HEK293 (cell line): ENCODE data around the gene CLN6.

ENCODE experiments used
- BCL11B ChIP-seq: fragments of 450-650 bp; formaldehyde crosslinking; IDR thresholded peaks from 2 replicates; pipeline ENCODE4 v1.5.1; 2016; ENCODE audit warnings: low read depth, missing biosample characterization, missing genetic modification characterization
- GLIS1 ChIP-seq: fragments of 450-650 bp; formaldehyde crosslinking; IDR thresholded peaks from 2 replicates; pipeline ENCODE4 v1.5.1; 2016; ENCODE audit warnings: missing biosample characterization, missing genetic modification characterization
- HOXD13 ChIP-seq: sonication (generic); formaldehyde crosslinking; IDR thresholded peaks from 2 replicates; pipeline ENCODE4 v1.8.0; 2022; ENCODE audit warnings: missing genetic modification reagents, borderline replicate concordance
- INSM2 ChIP-seq: fragments of 450-650 bp; formaldehyde crosslinking; IDR thresholded peaks from 2 replicates; pipeline ENCODE4 v1.5.1; 2016; ENCODE audit warnings: missing biosample characterization, missing genetic modification characterization
- KLF7 ChIP-seq: fragments of 450-650 bp; formaldehyde crosslinking; IDR thresholded peaks from 2 replicates; pipeline ENCODE4 v1.5.1; 2016; ENCODE audit warnings: missing biosample characterization, missing genetic modification characterization, borderline replicate concordance
- KLF8 ChIP-seq: fragments of 450-650 bp; formaldehyde crosslinking; IDR thresholded peaks from 2 replicates; pipeline ENCODE4 v1.5.1; 2016; ENCODE audit warnings: missing biosample characterization, missing genetic modification characterization
- PATZ1 ChIP-seq: fragments of 450-650 bp; formaldehyde crosslinking; IDR thresholded peaks from 2 replicates; pipeline ENCODE4 v1.5.1; 2016; ENCODE audit warnings: missing biosample characterization, missing genetic modification characterization
- RBAK ChIP-seq: fragments of 450-650 bp; formaldehyde crosslinking; IDR thresholded peaks from 2 replicates; pipeline ENCODE4 v1.5.1; 2016; ENCODE audit warnings: missing biosample characterization, missing genetic modification characterization
- REST ChIP-seq: fragments of 450-650 bp; formaldehyde crosslinking; IDR thresholded peaks from 2 replicates; pipeline ENCODE4 v1.5.1; 2016; ENCODE audit warnings: missing biosample characterization, missing genetic modification characterization
- ZBTB48 ChIP-seq: fragments of 450-650 bp; formaldehyde crosslinking; IDR thresholded peaks from 2 replicates; pipeline ENCODE4 v1.5.1; 2016; ENCODE audit warnings: missing biosample characterization, missing genetic modification characterization
- ZNF132 ChIP-seq: fragments of 450-650 bp; formaldehyde crosslinking; IDR thresholded peaks from 2 replicates; pipeline ENCODE4 v1.5.1; 2017; ENCODE audit warnings: missing biosample characterization, missing genetic modification characterization, borderline replicate concordance
- ZNF138 ChIP-seq: fragments of 450-650 bp; formaldehyde crosslinking; IDR thresholded peaks from 2 replicates; pipeline ENCODE4 v1.5.1; 2016; ENCODE audit warnings: missing biosample characterization, missing genetic modification characterization, borderline replicate concordance
- ZNF174 ChIP-seq: fragments of 450-650 bp; formaldehyde crosslinking; IDR thresholded peaks from 2 replicates; pipeline ENCODE4 v1.5.0; 2017; ENCODE audit warnings: missing biosample characterization, mild to moderate bottlenecking, missing genetic modification characterization
- ZNF221 ChIP-seq: fragments of 450-650 bp; formaldehyde crosslinking; IDR thresholded peaks from 2 replicates; pipeline ENCODE4 v1.5.1; 2017; ENCODE audit warnings: missing biosample characterization, missing genetic modification characterization, borderline replicate concordance
- ZNF292 ChIP-seq: fragments of 450-650 bp; formaldehyde crosslinking; IDR thresholded peaks from 2 replicates; pipeline ENCODE4 v1.5.1; 2016; ENCODE audit warnings: low read depth, missing biosample characterization, missing genetic modification characterization, borderline replicate concordance
- ZNF354C ChIP-seq: fragments of 450-650 bp; formaldehyde crosslinking; IDR thresholded peaks from 2 replicates; pipeline ENCODE4 v1.5.1; 2016; ENCODE audit warnings: missing biosample characterization, missing genetic modification characterization, low read depth, borderline replicate concordance
- ZNF394 ChIP-seq: fragments of 450-650 bp; formaldehyde crosslinking; IDR thresholded peaks from 2 replicates; pipeline ENCODE4 v1.5.1; 2016; ENCODE audit warnings: missing biosample characterization, missing genetic modification characterization, mild to moderate bottlenecking, moderate library complexity, borderline replicate concordance
- ZNF658 ChIP-seq: fragments of 450-650 bp; formaldehyde crosslinking; IDR thresholded peaks from 2 replicates; pipeline ENCODE4; 2016; ENCODE audit warnings: missing biosample characterization, missing genetic modification characterization
- ZNF768 ChIP-seq: fragments of 450-650 bp; formaldehyde crosslinking; IDR thresholded peaks from 2 replicates; pipeline ENCODE4 v1.5.1; 2018; ENCODE audit warnings: missing biosample characterization, mild to moderate bottlenecking, missing genetic modification characterization
- ZNF785 ChIP-seq: fragments of 450-650 bp; formaldehyde crosslinking; IDR thresholded peaks from 2 replicates; pipeline ENCODE4 v1.5.1; 2016; ENCODE audit warnings: missing biosample characterization, missing genetic modification characterization
- ZNF791 ChIP-seq: fragments of 450-650 bp; formaldehyde crosslinking; IDR thresholded peaks from 2 replicates; pipeline ENCODE4 v1.5.1; 2016; ENCODE audit warnings: missing biosample characterization, missing genetic modification characterization
- ZSCAN16 ChIP-seq: fragments of 450-650 bp; formaldehyde crosslinking; IDR thresholded peaks from 2 replicates; pipeline ENCODE4 v1.5.1; 2016; ENCODE audit warnings: missing biosample characterization, missing genetic modification characterization
- TF ChIP-seq, protein P1 (sequence below): fragments of 450-650 bp; formaldehyde crosslinking; IDR thresholded peaks from 2 replicates; pipeline ENCODE4 v1.5.1; 2016; ENCODE audit warnings: missing biosample characterization, missing genetic modification characterization
- TF ChIP-seq, protein P2 (sequence below): fragments of 450-650 bp; formaldehyde crosslinking; IDR thresholded peaks from 2 replicates; pipeline ENCODE4 v1.5.1; 2016; ENCODE audit warnings: missing biosample characterization, missing genetic modification characterization
- TF ChIP-seq, protein P3 (sequence below): fragments of 450-650 bp; formaldehyde crosslinking; IDR thresholded peaks from 2 replicates; pipeline ENCODE4 v1.5.1; 2016; ENCODE audit warnings: missing biosample characterization, missing genetic modification characterization

The CLN6 gene

DNA sequence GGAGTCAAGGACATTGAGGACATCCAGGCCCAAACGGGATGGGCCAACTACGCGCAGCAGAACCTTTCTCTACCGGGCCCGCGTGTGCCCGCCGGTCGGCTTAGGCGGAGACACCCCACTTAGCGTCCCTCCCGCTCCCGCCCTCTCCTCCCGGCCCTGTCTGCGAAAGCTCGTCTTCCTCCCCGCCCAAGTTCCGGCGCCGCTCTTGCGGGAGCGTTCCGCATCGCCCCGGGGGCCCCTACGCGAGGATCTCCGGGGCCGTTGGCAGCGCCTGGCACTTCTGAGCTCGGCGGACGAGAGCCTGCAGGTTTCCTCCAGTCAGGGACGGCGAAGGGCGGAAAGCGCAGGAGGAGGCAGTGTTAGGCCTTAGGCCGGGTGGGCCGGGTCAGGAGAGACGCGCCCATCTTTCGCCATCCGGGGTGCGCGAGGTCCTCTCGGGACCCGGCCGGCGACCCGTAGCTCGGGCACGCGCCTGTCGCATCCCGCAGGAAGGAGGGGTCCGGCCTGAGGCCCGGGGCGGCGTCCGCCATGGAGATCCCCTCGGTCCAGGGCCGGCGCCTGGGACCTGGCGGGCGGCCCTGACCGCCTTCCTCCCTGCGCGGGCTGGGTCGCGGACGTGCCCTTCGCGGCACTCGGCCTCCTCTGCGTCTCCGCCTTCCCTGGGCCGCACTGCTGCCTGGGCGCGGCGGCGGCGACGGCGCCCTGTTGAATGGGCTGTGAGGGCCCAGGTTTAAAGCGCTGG, 48.2 kb upstream of the CLN6 start, which contains the start of gene FEM1B (continued):
- TF ChIP-seq ZNF658 (tag by site-specific recombination) (no peak), BCL11B (tag by site-specific recombination) (peak; percentile 62; the same call in 1 of the 2 replicates), ZNF132 (tag by site-specific recombination) (no peak), ZNF292 (no peak), ZNF174 (tag by site-specific recombination) (no peak), ZNF785 (tag by site-specific recombination) (peak; percentile 84), INSM2 (tag by site-specific recombination) (peak; percentile 75), ZSCAN16 (tag by site-specific recombination) (no peak; the same call in 1 of the 2 replicates), PATZ1 (tag by site-specific recombination) (peak; percentile 98), KLF7 (tag by site-specific recombination) (peak; percentile 98; the same call in 1 of the 2 replicates), HOXD13 (CRISPR knock-in tag) (no peak), REST (tag by site-specific recombination) (peak; percentile 72), ZBTB48 (tag by site-specific recombination) (peak; percentile 99), ZNF791 (tag by site-specific recombination) (no peak), KLF8 (peak; percentile 100), ZNF354C (tag by site-specific recombination) (no peak), GLIS1 (tag by site-specific recombination) (peak; percentile 75), ZNF138 (no peak), RBAK (tag by site-specific recombination) (no peak), ZNF221 (tag by site-specific recombination) (no peak), ZNF768 (tag by site-specific recombination) (peak; percentile 45; the same call in 1 of the 2 replicates), ZNF394 (tag by site-specific recombination) (peak; percentile 85)
- TF ChIP-seq, protein P1, sequence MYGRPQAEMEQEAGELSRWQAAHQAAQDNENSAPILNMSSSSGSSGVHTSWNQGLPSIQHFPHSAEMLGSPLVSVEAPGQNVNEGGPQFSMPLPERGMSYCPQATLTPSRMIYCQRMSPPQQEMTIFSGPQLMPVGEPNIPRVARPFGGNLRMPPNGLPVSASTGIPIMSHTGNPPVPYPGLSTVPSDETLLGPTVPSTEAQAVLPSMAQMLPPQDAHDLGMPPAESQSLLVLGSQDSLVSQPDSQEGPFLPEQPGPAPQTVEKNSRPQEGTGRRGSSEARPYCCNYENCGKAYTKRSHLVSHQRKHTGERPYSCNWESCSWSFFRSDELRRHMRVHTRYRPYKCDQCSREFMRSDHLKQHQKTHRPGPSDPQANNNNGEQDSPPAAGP (tag by site-specific recombination): peak; percentile 99
- TF ChIP-seq, protein P2, sequence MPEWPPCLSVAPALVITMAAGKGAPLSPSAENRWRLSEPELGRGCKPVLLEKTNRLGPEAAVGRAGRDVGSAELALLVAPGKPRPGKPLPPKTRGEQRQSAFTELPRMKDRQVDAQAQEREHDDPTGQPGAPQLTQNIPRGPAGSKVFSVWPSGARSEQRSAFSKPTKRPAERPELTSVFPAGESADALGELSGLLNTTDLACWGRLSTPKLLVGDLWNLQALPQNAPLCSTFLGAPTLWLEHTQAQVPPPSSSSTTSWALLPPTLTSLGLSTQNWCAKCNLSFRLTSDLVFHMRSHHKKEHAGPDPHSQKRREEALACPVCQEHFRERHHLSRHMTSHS (tag by site-specific recombination): no peak
- TF ChIP-seq, protein P3, sequence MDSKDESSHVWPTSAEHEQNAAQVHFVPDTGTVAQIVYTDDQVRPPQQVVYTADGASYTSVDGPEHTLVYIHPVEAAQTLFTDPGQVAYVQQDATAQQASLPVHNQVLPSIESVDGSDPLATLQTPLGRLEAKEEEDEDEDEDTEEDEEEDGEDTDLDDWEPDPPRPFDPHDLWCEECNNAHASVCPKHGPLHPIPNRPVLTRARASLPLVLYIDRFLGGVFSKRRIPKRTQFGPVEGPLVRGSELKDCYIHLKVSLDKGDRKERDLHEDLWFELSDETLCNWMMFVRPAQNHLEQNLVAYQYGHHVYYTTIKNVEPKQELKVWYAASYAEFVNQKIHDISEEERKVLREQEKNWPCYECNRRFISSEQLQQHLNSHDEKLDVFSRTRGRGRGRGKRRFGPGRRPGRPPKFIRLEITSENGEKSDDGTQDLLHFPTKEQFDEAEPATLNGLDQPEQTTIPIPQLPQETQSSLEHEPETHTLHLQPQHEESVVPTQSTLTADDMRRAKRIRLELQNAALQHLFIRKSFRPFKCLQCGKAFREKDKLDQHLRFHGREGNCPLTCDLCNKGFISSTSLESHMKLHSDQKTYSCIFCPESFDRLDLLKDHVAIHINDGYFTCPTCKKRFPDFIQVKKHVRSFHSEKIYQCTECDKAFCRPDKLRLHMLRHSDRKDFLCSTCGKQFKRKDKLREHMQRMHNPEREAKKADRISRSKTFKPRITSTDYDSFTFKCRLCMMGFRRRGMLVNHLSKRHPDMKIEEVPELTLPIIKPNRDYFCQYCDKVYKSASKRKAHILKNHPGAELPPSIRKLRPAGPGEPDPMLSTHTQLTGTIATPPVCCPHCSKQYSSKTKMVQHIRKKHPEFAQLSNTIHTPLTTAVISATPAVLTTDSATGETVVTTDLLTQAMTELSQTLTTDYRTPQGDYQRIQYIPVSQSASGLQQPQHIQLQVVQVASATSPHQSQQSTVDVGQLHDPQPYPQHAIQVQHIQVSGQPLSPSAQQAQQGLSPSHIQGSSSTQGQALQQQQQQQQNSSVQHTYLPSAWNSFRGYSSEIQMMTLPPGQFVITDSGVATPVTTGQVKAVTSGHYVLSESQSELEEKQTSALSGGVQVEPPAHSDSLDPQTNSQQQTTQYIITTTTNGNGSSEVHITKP (tag by site-specific recombination): peak; percentile 94
